ENCODE measurements around the gene HOXC13.
A peak's percentile ranks its signal among the peaks of the same experiment; 100 is the strongest.

Gene HOXC13

DNA sequence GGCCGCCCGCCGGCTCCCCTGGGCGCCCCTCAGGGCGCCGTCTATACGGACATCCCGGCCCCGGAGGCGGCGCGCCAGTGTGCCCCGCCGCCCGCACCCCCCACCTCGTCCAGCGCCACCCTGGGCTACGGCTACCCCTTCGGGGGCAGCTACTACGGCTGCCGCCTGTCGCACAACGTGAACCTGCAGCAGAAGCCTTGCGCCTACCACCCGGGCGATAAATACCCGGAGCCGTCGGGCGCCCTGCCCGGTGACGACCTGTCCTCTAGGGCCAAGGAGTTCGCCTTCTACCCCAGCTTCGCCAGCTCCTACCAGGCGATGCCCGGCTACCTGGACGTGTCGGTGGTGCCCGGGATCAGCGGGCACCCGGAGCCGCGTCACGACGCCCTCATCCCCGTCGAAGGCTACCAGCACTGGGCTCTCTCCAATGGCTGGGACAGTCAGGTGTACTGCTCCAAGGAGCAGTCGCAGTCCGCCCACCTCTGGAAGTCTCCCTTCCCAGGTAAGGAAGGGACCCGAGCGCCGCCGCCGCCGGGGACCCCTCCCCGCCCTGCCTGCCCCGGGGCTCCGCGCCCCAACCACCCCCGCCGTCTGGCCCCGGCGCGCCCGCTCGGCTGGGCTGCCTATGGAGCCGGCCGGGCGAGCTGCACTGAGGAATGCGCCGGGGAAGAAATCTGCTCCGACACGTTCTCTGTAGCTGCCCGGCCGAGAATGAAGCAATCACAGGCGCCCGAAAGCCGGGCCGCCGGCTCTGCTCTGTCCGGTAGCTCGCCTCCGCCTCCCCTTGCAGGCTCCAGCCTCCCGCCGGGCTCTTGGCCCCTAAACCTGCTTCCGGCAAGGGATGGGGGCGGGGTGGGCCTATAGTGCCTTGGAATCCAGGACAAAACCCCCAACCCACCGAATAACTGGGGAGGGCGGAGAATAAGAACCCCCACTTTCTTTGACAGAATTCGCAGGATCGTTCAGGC is 794 bp downstream of the HOXC13 start:
- no peak for DNase-seq

- DNase-seq, result no peak
Measured at GRCh38 chr12:53940443-53941014, 1.9 kb downstream of the HOXC13 start.

GRCh38 chr12:53941187-53941586 is 2.6 kb downstream of the HOXC13 start:
- no peak for DNase-seq

GRCh38 chr12:53941750-53942149 is 3.1 kb downstream of the HOXC13 start:
- no peak for DNase-seq

GRCh38 chr12:53942467-53942997 is 3.9 kb downstream of the HOXC13 start:
- no peak for DNase-seq

DNA sequence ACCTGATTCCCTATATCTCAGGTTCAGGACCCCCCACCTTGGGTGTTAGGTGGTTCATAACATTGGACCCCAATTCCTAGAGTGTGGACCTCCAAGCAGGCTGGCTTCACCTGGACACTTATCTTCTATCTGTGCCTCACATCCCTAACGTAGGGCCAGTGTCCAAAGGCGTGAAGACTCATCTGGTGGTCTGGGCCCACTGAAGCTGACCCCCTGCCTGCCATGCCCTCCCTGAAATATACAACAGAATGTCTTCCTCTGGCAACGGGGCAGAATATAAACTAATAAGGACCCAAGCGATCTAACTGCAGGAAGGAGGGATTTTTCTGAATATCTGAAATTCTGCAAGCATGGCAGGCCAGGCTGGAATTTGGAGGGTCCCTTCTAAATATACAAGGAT is 5.6 kb downstream of the HOXC13 start:
- no peak for DNase-seq

GRCh38 chr12:53944907-53945847 is 6.5 kb downstream of the HOXC13 start:
- no peak for DNase-seq

- DNase-seq, result no peak
Measured at GRCh38 chr12:53947743-53948142, 9.1 kb downstream of the HOXC13 start.

- no peak for DNase-seq
Measured at GRCh38 chr12:53948650-53949593, 10.3 kb downstream of the HOXC13 start.

- DNase-seq, result no peak
Measured at GRCh38 chr12:53949631-53950436, 11.2 kb downstream of the HOXC13 start.

- no peak for DNase-seq
Measured at GRCh38 chr12:53950437-53950773, 11.8 kb downstream of the HOXC13 start.

DNA sequence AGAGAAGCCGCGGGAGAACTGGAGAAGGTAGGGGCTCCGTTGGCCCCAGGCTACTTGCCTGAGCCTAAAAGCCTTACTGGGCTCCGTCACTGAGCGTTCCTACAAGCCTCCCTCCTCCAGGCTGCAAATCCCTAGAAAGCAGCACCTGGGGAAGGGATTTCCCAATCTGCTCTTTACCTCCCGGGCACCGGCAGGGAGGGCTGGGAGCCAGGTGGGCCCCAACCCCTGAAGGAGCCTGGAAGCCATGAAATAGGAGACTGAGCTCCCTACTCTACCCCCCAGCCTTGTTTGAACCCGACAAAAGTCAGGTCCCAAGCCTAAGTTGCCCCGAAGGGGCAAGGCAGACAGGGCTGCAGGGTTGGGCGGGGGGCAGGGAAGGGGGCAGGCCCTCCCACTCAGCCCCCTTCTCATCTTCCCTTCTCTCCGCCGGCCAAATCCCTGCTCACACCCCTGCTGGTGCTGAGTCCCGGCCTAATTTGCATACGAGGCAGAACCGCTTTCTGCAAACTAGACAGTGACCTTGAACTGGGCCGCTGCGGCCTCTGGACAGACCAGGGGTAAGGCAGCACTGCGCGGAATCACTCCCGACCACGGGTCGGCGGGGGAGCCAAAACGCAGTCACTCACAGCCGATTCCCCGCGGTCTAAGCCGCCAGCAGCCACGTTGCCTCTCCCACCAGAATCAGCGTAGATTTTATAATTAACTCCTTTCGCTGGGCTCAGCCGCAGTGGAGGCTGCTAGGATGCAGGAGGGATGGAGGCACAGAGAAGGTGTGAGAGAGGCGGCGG is 12.4 kb downstream of the HOXC13 start:
- DNase-seq, result no peak

GRCh38 chr12:53951577-53952334 is 13.1 kb downstream of the HOXC13 start:
- DNase-seq, result no peak

DNA sequence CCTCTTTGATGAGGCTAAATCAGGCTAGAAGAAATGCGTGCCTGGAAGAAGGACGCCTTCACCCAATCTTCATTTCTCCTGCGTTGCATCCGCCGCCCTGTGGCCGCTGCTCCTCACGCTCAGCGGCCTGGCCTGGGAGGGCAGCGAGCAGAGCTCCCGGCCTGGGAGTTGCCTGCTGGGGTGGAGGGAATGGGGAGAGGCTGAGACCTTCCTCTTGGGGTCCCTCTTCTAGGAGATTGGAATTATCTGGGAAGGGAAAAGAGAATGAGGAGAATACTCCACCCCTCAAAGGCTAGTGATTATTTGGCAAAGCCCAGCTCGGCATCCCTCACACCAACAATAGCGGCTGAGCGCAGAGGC is 13.7 kb downstream of the HOXC13 start:
- no peak for DNase-seq

- DNase-seq, result peak; percentile 32
Measured at GRCh38 chr12:53952871-53953734, 14.5 kb downstream of the HOXC13 start.

- DNase-seq, result no peak
Measured at GRCh38 chr12:53953831-53954693, 15.4 kb downstream of the HOXC13 start.

DNA sequence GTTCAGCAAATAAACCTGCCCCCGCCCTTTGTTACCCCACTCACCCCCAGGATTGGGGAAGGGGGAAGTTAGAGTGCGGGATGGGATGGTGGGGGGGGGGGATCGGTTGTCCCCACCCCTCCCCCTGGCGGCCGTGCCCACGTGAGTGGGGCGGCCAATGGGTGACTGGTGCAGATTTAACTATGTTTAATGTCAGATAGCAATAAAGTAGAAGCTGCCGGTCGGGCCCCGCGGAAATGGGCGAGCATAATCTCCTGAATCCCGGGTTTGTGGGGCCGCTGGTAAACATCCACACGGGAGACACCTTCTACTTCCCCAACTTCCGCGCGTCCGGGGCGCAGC is 16.0 kb downstream of the HOXC13 start, which contains the start of gene HOXC12:
Gene HOXC12 (plus strand): TSS at position 210 of the 342 bp plus-strand sequence. CDS start 27 bp downstream, at position 237.
- no peak for DNase-seq

Measured in activated CD4-positive, alpha-beta T cell treated with anti-CD3 and anti-CD28 coated beads, Interleukin-2, Interleukin-6, amounts not matched to agents 100 ng/mL and 50 ng/mL, durations not matched to agents 16 hours and 8 hours (primary cell).